ENCODE results near the gene CHRNA7. TPM values are rescaled to one million over a fixed set of nuclear protein-coding genes. Genes with fewer than 3 reads are reported as not detected.

Gene CHRNA7
- 1 to 10 TPM; 3.7 to 9.3 TPM for total RNA-seq

GRCh38 chr15:32029862-32030781, at the start of gene CHRNA7:
Gene CHRNA7, plus strand, starts transcription at chr15:32030515. Its CDS starts 80 bp downstream, at chr15:32030595.
- DNase-seq (ENCODE audit: low spot score): peak; percentile 70

GRCh38 chr15:31985607-31986006, 44.7 kb upstream of the CHRNA7 start:
- Histone ChIP-seq H3K36me3 (no peaks in the 10 kb centered on the region), H3K27me3 (replicated peaks; ENCODE audit: insufficient read depth) (peaks cover 3% of the 10 kb centered on the region), H3K4me3 (no peak overlapping the region), H3K27ac (no peak overlapping the region), H3K9me3 (no peaks in the 10 kb centered on the region), H3K4me1 (replicated peaks) (no peaks in the 10 kb centered on the region)
- no peak for DNase-seq (ENCODE audit: low spot score)
- WGBS: 30% methylated on average over 4 of the region's 4 CpGs
- no peak for TF ChIP-seq POLR2A (IDR thresholded peaks at IDR 0.05)
- no peak for TF ChIP-seq CTCF (IDR thresholded peaks at IDR 0.05)
- TF ChIP-seq POLR2AphosphoS5 (IDR thresholded peaks at IDR 0.05): no peak
- intact Hi-C loops (cut with DNase I): no loop called here

More at GRCh38 chr15:32029862-32030781, at the start of gene CHRNA7:
- WGBS: 2% methylated on average over 39 of the region's 92 CpGs
- Histone ChIP-seq H3K27me3 (replicated peaks; ENCODE audit: insufficient read depth) (no peaks in the 10 kb centered on the region), H3K36me3 (no peaks in the 10 kb centered on the region), H3K4me1 (replicated peaks) (no peaks in the 10 kb centered on the region), H3K9me3 (no peaks in the 10 kb centered on the region), H3K27ac (peak within 1 kb of the TSS in 1 of 2 donors; percentile 28), H3K4me3 (peak within 1 kb of the TSS; percentile 48 to 55)
- TF ChIP-seq POLR2A (IDR thresholded peaks at IDR 0.05): peak; percentile 66
- TF ChIP-seq POLR2AphosphoS5 (IDR thresholded peaks at IDR 0.05): no peak
- peak in 3 of 4 experiments; percentile 30 to 49 (median 42) for TF ChIP-seq CTCF (IDR thresholded peaks at IDR 0.05)
- intact Hi-C loops (cut with DNase I): no loop called here

GRCh38 chr15:31993062-31993461, 37.3 kb upstream of the CHRNA7 start:
- DNase-seq (ENCODE audit: low spot score): no peak
- no peaks in the 10 kb centered on the region for H3K4me1 ChIP-seq (replicated peaks)
- H3K27me3 ChIP-seq (replicated peaks; ENCODE audit: insufficient read depth): no peaks in the 10 kb centered on the region
- intact Hi-C loops (cut with DNase I): no loop called here
- H3K27ac ChIP-seq: no peak overlapping the region
- no peaks in the 10 kb centered on the region for H3K9me3 ChIP-seq
- WGBS: 45% methylated on average over 4 of the region's 4 CpGs
- H3K36me3 ChIP-seq: no peaks in the 10 kb centered on the region
- TF ChIP-seq CTCF (IDR thresholded peaks at IDR 0.05) (no peak), POLR2A (IDR thresholded peaks at IDR 0.05) (no peak), POLR2AphosphoS5 (IDR thresholded peaks at IDR 0.05) (peak; percentile 48)
- no peak overlapping the region for H3K4me3 ChIP-seq

- H3K4me3 ChIP-seq: no peak overlapping the region
- no peak overlapping the region for H3K27ac ChIP-seq
- no peaks in the 10 kb centered on the region for H3K4me1 ChIP-seq (replicated peaks)
- DNase-seq (ENCODE audit: low spot score): no peak
- no peaks in the 10 kb centered on the region for H3K36me3 ChIP-seq
- H3K9me3 ChIP-seq: no peaks in the 10 kb centered on the region
- peaks cover 2% of the 10 kb centered on the region for H3K27me3 ChIP-seq (replicated peaks; ENCODE audit: insufficient read depth)
- intact Hi-C loops (cut with DNase I): no loop called here
- no peak for TF ChIP-seq CTCF (IDR thresholded peaks at IDR 0.05)
- no peak for TF ChIP-seq POLR2A (IDR thresholded peaks at IDR 0.05)
- no peak for TF ChIP-seq POLR2AphosphoS5 (IDR thresholded peaks at IDR 0.05)
Observed at GRCh38 chr15:31997711-31998110, 32.6 kb upstream of the CHRNA7 start.

- Histone ChIP-seq H3K9me3 (no peaks in the 10 kb centered on the region), H3K4me3 (no peak overlapping the region), H3K36me3 (no peaks in the 10 kb centered on the region), H3K4me1 (replicated peaks) (no peaks in the 10 kb centered on the region), H3K27ac (no peak overlapping the region), H3K27me3 (replicated peaks; ENCODE audit: insufficient read depth) (peaks cover 2% of the 10 kb centered on the region)
- intact Hi-C loops (cut with DNase I): no loop called here
- WGBS: 79% methylated on average over 2 of the region's 2 CpGs
- no peak for TF ChIP-seq POLR2A (IDR thresholded peaks at IDR 0.05)
- TF ChIP-seq CTCF (IDR thresholded peaks at IDR 0.05): no peak
- no peak for TF ChIP-seq POLR2AphosphoS5 (IDR thresholded peaks at IDR 0.05)
- no peak for DNase-seq (ENCODE audit: low spot score)
Observed at GRCh38 chr15:32003558-32003957, 26.8 kb upstream of the CHRNA7 start.
